GM10266 (cell line): Measurements from ENCODE around the gene GJB3.

Source experiments
- DNase-seq: peaks from one replicate; pipeline ENCODE4 v3.0.0; 2012; ENCODE audit errors: extremely low spot score
- CTCF ChIP-seq: IDR thresholded peaks from 2 replicates; pipeline ENCODE4 v1.5.1; 2012; ENCODE audit warnings: mild to moderate bottlenecking, low read depth; ENCODE audit not compliant: control insufficient read depth, insufficient read depth; ENCODE audit errors: missing control alignments

The GJB3 gene

GRCh38 chr1:34831721-34832246, 50.8 kb downstream of the GJB3 start:
- DNase-seq, result no peak
- TF ChIP-seq CTCF, result no peak

GRCh38 chr1:34833711-34834110, 52.7 kb downstream of the GJB3 start:
- no peak for DNase-seq
- no peak for TF ChIP-seq CTCF
